GM19395 (cell line): ENCODE measurements around the gene CAND1.
"Not testable (repeated sequence)": the region's sequence is repeated elsewhere in the genome, so short reads cannot be mapped to it uniquely, and the experiment has no call there.

Experiments used
- ATAC-seq: cut with Tn5 transposase; IDR thresholded peaks from one replicate; pipeline ENCODE4 v1.9.1; 2021; ENCODE audit warnings: mild to moderate bottlenecking, moderate library complexity; ENCODE audit not compliant: unreplicated experiment

CAND1 gene

GRCh38 chr12:67339530-67339929 lies 70.4 kb downstream of the CAND1 start:
- no peak for ATAC-seq

- not testable (repeated sequence) for ATAC-seq
Observed at GRCh38 chr12:67341086-67341485, 71.9 kb downstream of the CAND1 start.

GRCh38 chr12:67344979-67345710 lies 76.0 kb downstream of the CAND1 start:
- no peak for ATAC-seq

GRCh38 chr12:67348683-67349082 lies 79.5 kb downstream of the CAND1 start:
- ATAC-seq = no peak

- ATAC-seq = no peak
Observed at GRCh38 chr12:67352682-67353081, 83.5 kb downstream of the CAND1 start.

- no peak for ATAC-seq
Observed at GRCh38 chr12:67354322-67354721, 85.2 kb downstream of the CAND1 start.

GRCh38 chr12:67354966-67355365 lies 85.8 kb downstream of the CAND1 start:
- ATAC-seq = no peak

GRCh38 chr12:67355428-67356379 lies 86.5 kb downstream of the CAND1 start:
- no peak for ATAC-seq

- ATAC-seq = no peak
Observed at GRCh38 chr12:67356380-67356774, 87.2 kb downstream of the CAND1 start.

GRCh38 chr12:67357376-67358125 lies 88.4 kb downstream of the CAND1 start:
- ATAC-seq = no peak

GRCh38 chr12:67358781-67359338 lies 89.7 kb downstream of the CAND1 start:
- ATAC-seq = peak; percentile 73

- ATAC-seq = no peak
Observed at GRCh38 chr12:67362526-67362925, 93.4 kb downstream of the CAND1 start.

GRCh38 chr12:67364228-67364627 lies 95.1 kb downstream of the CAND1 start:
- ATAC-seq = no peak

GRCh38 chr12:67365131-67365530 lies 96.0 kb downstream of the CAND1 start:
- no peak for ATAC-seq

GRCh38 chr12:67367843-67368242 lies 98.7 kb downstream of the CAND1 start:
- ATAC-seq = no peak
